ENCODE results near the gene IFI27L2.

IFI27L2 gene

DNA sequence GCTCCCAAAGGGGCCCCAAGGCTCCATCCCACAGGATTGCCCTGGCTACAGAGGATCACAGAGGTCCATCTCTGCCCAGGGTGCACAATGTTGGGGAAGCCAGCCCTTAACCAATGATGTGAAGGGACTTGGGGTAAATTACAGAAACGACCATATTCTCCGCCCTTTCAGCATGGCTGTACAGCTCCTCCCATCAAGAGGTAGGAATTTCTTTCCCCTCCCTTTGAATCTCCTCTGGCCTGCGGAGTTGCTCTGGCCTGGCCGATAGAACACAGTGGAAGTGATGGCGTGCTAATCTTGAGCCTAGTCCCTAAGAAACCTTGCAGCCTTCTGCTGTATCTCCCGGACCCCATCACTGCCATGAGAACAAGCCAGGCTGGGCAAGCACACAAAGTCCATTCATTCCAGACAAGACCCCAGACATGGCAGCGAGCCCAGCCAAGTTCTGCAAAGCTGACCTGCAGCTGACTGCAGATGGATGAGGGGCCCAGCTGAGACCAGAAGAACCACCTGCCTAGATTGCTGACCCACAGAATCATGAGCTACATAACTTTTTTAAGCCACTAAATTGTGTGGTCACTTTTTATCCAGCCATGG is 25.8 kb downstream of the IFI27L2 start:
- TF ChIP-seq TAF1 (IDR thresholded peaks at IDR 0.05; ENCODE audit: borderline replicate concordance, insufficient read depth, low read length) (no peak), SIN3A (IDR thresholded peaks at IDR 0.05; ENCODE audit: borderline replicate concordance, insufficient read depth, low read length) (no peak), FOXP2 (optimal IDR thresholded peaks at IDR 0.05; ENCODE audit: borderline replicate concordance, extremely low read depth, extremely low read length, insufficient read depth) (no peak), POLR2AphosphoS5 (IDR thresholded peaks at IDR 0.05; ENCODE audit: low read depth, low read length) (no peak), REST (IDR thresholded peaks at IDR 0.05; ENCODE audit: insufficient read depth in 1 of 2, low read depth in 2 of 2, low read length in 2 of 2) (no peak)

DNA sequence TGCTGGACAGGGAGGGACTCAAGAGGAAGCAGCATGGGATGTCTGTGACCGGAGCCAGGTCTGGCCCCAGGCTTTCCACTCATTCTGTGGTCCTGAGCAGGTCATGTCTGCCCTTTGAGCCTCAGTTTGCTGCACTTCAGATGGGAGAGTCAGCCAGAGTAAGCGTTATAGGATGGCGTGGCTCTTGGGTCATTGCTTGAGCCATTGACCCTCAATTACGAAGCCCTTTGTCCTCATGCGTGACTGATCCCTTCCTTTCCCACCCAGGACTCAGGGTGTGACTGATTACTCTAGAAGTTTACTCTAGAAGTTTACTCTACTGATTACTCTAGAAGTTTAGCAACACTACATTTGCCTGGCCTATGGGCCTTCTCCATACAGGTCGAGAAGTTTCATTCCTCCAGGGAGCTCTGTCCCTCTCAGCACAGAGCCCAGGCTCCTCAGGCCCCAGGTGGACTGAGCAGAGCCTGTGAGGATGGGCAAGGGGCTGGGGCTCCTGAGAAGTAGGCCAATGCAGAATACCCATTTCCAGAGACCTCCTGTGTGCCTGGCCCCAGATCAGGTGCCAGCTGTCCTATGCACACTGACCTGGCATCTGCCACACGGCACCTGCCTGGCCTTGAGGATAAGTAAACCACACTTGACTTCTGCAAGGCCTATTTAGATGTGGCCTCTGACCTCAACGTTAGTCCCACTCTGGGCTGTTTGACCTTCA is 26.5 kb downstream of the IFI27L2 start:
- no peak for TF ChIP-seq REST (IDR thresholded peaks at IDR 0.05; ENCODE audit: insufficient read depth in 1 of 2, low read depth in 2 of 2, low read length in 2 of 2)
- TF ChIP-seq POLR2AphosphoS5 (IDR thresholded peaks at IDR 0.05; ENCODE audit: low read depth, low read length), result no peak
- TF ChIP-seq TAF1 (IDR thresholded peaks at IDR 0.05; ENCODE audit: borderline replicate concordance, insufficient read depth, low read length), result no peak
- TF ChIP-seq FOXP2 (optimal IDR thresholded peaks at IDR 0.05; ENCODE audit: borderline replicate concordance, extremely low read depth, extremely low read length, insufficient read depth), result no peak
- no peak for TF ChIP-seq SIN3A (IDR thresholded peaks at IDR 0.05; ENCODE audit: borderline replicate concordance, insufficient read depth, low read length)

- TF ChIP-seq TAF1 (IDR thresholded peaks at IDR 0.05; ENCODE audit: borderline replicate concordance, insufficient read depth, low read length) (no peak), REST (IDR thresholded peaks at IDR 0.05; ENCODE audit: insufficient read depth in 1 of 2, low read depth in 2 of 2, low read length in 2 of 2) (no peak), SIN3A (IDR thresholded peaks at IDR 0.05; ENCODE audit: borderline replicate concordance, insufficient read depth, low read length) (no peak), POLR2AphosphoS5 (IDR thresholded peaks at IDR 0.05; ENCODE audit: low read depth, low read length) (no peak), FOXP2 (optimal IDR thresholded peaks at IDR 0.05; ENCODE audit: borderline replicate concordance, extremely low read depth, extremely low read length, insufficient read depth) (no peak)
Observed at GRCh38 chr14:94101748-94102147, 27.7 kb downstream of the IFI27L2 start.

DNA sequence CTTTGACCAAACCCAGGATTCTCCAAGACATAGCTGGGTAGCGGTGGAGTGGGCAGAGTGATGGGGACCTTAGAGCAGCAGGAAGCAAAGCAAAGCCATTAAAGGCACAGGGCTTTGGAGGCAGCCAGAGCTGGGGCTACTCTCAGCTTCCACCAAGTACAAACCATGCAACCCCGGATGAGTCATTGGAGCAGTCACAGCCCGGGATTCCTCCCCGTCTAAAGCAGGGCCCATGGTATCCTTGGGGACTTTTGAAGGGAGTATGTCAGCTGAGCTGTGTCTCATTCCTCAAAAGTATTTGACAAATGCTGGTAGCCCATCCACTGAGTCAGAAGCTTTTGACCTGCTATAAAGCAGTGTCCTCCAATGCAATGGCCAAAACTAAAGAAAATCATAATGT is 28.6 kb downstream of the IFI27L2 start:
- TF ChIP-seq TAF1 (IDR thresholded peaks at IDR 0.05; ENCODE audit: borderline replicate concordance, insufficient read depth, low read length), result no peak
- no peak for TF ChIP-seq POLR2AphosphoS5 (IDR thresholded peaks at IDR 0.05; ENCODE audit: low read depth, low read length)
- TF ChIP-seq SIN3A (IDR thresholded peaks at IDR 0.05; ENCODE audit: borderline replicate concordance, insufficient read depth, low read length), result no peak
- no peak for TF ChIP-seq FOXP2 (optimal IDR thresholded peaks at IDR 0.05; ENCODE audit: borderline replicate concordance, extremely low read depth, extremely low read length, insufficient read depth)
- no peak for TF ChIP-seq REST (IDR thresholded peaks at IDR 0.05; ENCODE audit: insufficient read depth in 1 of 2, low read depth in 2 of 2, low read length in 2 of 2)
